NCI-H524 (cell line): Measurements from ENCODE around the gene PDE4D.

Experiments used
- DNase-seq, 2 experiments: peaks; one replicate each; lab custom pipeline; 2025; lab: John Stamatoyannopoulos, UW

The PDE4D gene

DNA sequence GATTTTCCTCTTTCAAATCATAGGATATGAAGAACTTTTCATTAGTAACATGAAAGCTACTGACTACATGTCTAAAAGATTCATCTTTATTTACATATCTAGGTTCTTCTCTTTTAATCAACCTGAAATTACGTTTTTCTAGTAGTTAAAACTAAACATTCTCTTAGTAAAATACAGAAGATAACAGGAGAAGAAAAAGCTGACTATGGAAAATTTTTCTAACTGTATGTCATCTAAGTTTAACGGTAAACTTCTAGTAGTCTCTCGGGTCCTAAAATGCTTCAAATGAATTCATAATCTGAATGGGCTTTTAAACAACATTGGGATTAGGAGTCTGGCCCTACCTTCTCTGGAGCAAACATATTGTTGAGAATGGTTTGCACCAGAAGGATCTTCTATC is 151.9 kb downstream of the PDE4D start:
- no peak for DNase-seq

DNA sequence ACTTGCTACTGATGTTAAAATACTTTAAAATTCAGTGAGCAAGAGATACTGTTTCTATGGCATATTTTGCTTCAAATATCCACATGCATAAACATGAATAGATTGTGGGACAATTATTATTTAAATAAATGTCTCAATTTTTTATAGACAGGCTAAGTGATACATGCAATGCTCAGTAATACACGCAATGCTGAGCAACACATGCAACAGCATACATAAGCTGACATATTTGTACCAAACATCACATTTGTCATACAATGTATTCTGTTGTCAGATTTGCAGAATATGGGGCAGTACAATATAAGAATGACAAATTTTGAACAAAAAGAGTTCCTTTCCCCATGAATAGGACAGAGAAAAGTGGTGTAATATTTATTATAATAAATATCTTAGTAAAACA is 155.5 kb downstream of the PDE4D start:
- DNase-seq = no peak

DNA sequence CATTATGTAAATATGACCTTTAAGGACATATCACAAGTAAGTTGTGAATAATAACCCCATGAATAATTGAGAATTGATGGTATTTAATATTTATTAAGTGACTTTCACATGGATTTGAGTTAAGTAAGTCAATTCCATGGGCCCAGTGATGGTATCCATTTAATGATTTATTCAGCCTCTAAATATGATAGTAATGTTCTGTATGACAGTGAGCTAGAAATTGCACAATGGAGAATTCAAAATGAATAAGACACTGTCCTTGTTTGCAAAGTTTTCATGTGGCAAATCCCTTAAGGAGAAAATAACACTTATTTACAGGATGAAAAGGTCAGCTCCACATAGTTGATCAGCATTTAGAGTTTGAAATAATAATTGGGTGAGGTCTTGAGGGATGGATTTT is 160.7 kb downstream of the PDE4D start:
- no peak for DNase-seq

DNA sequence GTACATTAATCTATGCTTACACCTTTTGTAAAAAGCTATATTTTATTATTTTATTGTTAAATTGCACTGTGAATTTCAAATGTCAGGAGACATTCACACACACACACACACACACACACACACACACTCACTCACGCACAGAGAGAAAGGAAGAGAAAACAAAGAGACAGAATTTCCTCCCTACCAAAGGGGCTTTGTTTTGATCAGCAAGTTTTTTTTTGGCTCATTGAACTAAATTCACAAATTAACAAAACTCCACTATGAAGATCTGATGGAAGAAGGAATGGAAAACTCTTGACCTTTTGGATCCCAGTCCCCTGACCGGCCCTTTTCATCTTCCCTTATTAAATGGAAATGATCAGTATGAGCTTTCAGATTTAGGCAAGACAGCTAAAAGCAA is 161.2 kb downstream of the PDE4D start:
- DNase-seq = no peak

- DNase-seq = no peak
Observed at GRCh38 chr5:59731809-59732208, 161.7 kb downstream of the PDE4D start.

DNA sequence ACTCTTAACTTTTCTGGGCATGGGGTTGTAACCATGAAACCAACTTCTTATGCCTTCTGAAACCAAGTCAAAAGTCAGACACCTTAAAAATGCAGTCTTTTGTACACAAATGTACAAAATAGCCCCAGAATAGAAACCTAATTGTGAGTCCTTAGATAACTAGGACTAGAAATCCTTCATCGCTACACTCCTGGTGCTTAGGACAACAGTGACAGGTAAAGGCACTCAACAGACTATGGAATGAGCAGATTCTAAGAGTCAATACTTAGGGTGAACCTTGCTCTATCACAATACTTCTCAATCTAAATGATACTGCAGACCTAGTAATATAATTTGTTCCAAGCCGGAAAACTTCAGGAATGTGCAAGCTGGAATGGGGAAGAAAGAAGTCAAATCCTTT is 163.7 kb downstream of the PDE4D start:
- DNase-seq = no peak

GRCh38 chr5:59729357-59729756 is 164.2 kb downstream of the PDE4D start:
- no peak for DNase-seq

GRCh38 chr5:59728356-59728755 is 165.2 kb downstream of the PDE4D start:
- peak in 1 of 2 experiments; percentile 26 for DNase-seq

DNA sequence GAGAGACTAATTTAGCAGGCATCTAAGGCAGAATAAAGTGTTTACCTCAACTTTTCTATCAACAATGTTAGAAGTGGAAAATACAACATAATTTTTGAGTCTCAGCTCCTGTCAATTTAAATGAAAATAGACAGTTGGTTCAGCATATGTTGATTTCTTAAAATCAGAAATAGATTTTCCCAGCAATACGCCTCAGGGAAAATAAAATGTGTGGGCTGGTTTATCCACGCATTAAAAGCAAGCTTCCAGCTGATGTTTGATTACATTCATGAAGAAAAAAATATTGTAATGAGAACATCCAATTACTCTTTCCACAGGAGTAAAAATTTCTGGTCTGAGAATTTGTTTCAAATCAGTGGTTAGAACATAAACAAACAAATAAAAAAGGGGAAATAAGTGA is 166.3 kb downstream of the PDE4D start:
- no peak for DNase-seq

DNA sequence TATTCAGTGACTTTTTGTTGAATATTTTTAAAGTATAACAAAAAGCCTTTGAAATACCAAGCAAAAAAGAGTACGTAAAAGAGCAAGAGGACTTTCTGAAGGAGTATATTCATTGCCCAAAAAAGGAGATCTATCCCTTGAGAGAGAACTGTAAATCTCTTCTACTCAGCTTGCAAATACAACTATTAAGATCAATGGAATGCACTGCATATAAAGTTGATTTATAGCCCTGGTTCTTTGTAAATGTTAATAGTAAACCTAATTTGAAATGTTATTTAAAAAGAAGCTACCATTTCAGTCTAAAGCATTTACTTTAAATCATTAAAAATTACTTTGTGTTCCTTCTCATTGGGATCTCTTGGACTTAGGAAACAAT is 168.1 kb downstream of the PDE4D start:
- no peak for DNase-seq

- DNase-seq = peak; percentile 53 to 62
Observed at GRCh38 chr5:59724482-59725391, 168.8 kb downstream of the PDE4D start.

DNA sequence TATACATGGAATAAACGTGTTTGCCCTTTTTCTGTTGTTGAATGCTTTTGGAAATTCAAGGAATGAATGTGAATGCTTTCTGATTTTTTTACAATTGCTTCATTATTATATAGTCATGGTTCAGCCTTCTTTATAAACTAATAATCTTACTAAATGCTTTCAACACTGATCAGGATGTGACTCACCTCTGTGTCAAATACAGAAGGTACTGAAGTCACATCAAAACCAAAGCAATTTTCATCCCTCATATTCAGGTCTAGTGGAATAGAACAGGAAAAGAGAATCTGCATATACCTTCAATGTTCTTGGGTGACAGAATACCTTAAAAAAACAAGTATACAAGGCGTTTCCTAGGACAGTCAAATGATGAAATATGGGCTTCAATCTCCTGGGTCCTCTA is 170.7 kb downstream of the PDE4D start:
- DNase-seq = no peak

DNA sequence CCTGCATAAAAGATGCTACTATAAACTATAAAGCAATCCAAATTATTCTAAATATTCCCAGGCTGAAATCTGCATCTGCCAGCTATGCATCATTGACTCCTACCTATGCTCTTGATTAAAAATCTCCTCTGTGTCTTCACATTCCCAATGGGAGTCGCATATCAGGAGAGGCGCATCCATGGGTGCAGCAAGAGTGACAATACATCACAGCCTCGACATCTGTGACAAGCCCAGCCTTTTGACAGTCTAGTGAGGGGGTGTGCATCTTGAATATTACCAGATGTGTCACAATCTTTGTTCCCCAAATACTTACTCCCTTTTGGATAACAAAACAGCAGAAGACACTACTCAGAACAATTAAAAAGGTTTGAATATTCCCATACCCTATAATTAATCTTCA is 171.8 kb downstream of the PDE4D start:
- DNase-seq = no peak

DNA sequence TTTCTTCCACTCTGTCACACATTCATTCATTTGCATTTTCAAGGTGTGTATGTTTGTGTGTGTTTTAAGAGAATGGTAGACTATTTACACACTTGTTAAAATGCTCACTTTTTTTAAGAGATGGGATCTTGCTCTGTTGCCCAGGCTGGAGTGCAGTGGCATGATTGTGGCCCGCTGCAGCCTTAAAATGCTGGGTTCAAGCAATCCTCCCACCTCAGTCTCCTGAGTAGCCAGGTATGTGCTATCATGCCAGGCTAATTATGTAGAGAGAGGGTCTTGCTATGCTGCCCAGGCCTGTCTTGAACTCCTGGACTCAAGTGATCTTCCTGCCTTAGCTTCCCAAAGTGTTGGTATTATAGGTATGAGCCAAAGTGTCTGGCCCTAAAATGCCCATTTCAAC is 173.5 kb downstream of the PDE4D start:
- DNase-seq = no peak

DNA sequence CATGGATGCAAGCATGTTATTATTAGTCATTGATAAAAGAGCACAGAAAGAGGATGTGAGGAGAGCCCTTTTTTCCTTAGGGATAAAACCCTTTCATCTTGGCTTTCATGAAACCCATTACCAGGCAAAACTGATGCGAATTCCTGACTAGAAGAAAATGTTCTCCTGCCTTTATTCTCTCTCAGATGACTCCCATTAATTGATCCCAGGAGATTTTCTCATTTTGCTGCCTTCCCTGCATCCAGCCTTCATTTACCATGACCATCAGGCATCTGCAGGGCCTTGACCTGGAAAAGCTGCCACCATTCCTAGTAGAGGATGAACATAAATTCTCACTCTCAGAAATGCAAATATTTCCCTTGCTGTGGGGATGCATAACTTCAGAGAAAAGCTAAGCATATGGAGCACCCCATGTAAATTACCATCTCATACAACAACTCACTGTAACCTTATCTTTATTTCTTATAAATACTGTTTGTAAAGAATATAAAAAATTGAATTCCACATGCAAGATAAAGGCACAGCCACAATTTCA is 176.5 kb downstream of the PDE4D start:
- no peak for DNase-seq

- DNase-seq = no peak
Observed at GRCh38 chr5:59716029-59716428, 177.5 kb downstream of the PDE4D start.

GRCh38 chr5:59715228-59715627 is 178.3 kb downstream of the PDE4D start:
- no peak for DNase-seq

DNA sequence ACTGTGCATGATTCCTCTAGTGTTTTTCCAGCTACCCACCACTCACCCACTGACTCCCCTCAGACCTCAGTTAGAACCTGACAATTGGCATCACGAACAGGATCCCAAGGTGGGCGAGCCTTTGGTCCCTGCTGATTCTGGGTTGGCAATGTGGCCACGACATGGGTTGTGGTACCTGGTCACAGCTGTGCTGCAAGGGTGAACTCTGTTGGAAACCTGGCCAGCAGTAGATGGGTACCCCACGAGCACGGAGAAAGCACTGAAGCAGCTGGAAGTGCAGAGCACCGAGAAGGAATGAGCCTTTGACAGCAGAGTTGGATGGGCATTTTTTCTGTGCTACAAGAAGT is 180.1 kb downstream of the PDE4D start:
- no peak for DNase-seq

DNA sequence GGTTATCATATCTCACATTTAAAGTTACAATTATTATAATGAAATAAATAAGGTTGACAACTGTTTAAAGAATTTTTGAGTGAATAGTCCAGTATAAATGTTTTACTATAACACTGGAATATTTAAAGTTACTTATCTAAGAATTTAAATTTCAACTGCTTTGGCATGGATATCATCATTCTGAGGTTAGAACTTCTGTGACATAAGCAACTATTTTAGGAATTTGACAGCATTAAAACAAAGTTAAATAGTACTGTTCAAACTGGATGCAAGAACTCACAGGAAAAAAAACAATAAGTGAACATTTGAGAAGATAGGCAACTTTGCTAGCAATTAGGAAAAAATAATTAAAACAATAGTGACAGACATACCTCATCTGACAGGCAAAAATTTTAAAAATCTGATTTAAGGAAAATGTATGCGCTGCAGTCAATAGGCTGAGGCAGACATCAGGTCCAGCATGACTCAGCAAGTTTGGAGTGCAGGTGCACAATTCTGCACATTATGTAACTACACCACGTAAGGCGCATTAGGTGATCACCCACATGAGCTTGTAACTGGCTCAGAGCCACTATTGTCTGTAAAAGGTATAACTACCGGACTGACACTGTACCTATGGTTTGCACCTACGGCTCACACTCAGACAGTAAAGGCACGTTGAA is 180.6 kb downstream of the PDE4D start:
- DNase-seq = no peak

DNA sequence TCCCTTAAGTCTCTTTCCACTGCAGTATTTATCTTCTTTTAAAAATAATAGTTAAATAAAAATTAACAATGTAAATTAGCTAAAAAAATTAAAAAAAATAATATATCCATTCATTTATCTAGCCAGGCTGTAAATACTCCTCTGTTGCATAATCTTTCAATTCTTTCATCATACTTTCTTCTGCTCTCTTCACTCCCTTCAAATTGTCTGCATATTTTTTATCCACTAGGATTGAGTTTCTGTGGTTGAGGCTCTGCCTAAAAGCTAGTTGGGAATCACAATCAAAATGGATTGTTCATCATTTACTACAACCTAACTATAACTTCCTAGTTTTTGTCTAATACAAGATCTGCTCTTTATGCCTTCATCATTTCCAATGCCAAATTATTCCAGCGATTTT is 182.2 kb downstream of the PDE4D start:
- no peak for DNase-seq

DNA sequence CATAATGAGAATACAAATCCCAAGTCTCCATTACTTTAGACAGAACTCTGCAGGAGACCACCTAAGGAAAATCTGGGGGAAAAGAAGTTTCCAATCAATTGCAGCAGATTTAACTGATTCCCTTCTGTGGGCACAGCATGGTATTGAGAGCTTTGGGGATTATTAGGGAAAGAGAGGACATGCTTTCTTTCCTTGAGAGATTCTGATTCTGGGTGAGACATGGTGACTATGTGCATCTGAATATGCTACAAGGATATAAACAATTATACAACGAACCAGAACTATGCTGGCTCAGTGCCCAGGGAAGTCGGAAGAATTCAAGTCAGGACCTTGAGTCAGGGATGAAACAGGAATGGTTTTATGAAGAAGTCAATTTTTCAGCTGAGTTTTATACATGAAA is 183.7 kb downstream of the PDE4D start:
- no peak for DNase-seq

- no peak for DNase-seq
Observed at GRCh38 chr5:59709346-59709821, 184.1 kb downstream of the PDE4D start.

DNA sequence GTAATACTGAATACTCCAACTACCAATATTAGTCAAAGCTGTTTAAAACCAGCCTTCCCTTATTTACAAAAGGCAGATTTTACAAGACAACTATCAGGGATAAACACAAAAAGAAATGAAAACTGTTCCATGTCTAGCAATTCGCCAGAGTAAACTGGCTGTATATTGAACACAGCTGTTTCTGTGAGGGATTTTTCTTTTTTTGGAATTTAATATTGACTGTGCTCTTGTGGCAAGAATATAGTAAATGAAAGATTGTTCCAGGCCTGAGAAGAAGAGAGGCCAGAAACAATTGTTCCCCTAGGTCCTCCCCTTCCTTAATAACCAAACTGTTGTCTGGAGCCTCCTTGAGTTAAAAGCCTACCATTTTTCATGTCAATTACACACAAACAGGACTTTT is 188.6 kb downstream of the PDE4D start:
- DNase-seq = no peak
